K562 (cell line): ENCODE data around the gene GABRG2.
"Not testable (repeated sequence)": the region's sequence is repeated elsewhere in the genome, so short reads cannot be mapped to it uniquely, and the experiment has no call there.

Source experiments
- CTCF ChIP-seq, 3 experiments: IDR thresholded peaks in 2 of 3; conservative IDR thresholded peaks in 1 of 3; 2 replicates each; pipeline ENCODE4 v1.5.1; 2011 to 2012; ENCODE audit warnings: low read length in 3 of 3, mild to moderate bottlenecking in 3 of 3, control low read depth in 2 of 3, improper control_type of control experiment in 1 of 3, inconsistent platforms in 1 of 3, low read depth in 1 of 3, mixed read lengths in 1 of 3, moderate library complexity in 1 of 3; ENCODE audit not compliant: insufficient read depth in 2 of 3
- EGR1 ChIP-seq: fragments of 450-650 bp; conservative IDR thresholded peaks from 2 replicates; pipeline ENCODE4 v1.6.1; 2017; ENCODE audit warnings: mild to moderate bottlenecking
- ETV5 ChIP-seq: sonication (generic); formaldehyde crosslinking; IDR thresholded peaks from 2 replicates; pipeline ENCODE4 v1.4.0; 2020; ENCODE audit warnings: low read depth, mild to moderate bottlenecking, missing genetic modification reagents
- ID3 ChIP-seq, 2 experiments: fragments of 250-450 bp in 1 of 2; fragments of 450-650 bp in 1 of 2; sonication (Bioruptor Pico) in 1 of 2; IDR thresholded peaks; 2 replicates each; pipeline versions ENCODE4 v1.6.1 to v1.8.0; 2016 to 2021; ENCODE audit warnings: mild to moderate bottlenecking in 2 of 2, moderate library complexity in 2 of 2, missing compliant biosample characterization in 1 of 2, missing genetic modification characterization in 1 of 2
- NR1H2 ChIP-seq: sonication (generic); formaldehyde crosslinking; IDR thresholded peaks from 2 replicates; pipeline ENCODE4 v1.4.0; 2020; ENCODE audit warnings: mild to moderate bottlenecking, missing genetic modification reagents
- TEAD4 ChIP-seq, 2 experiments: sonication (generic) in 1 of 2; formaldehyde crosslinking in 1 of 2; IDR thresholded peaks; 2 replicates each; pipeline versions ENCODE4 v1.6.1 to v1.8.0; 2012 to 2022; ENCODE audit warnings: borderline replicate concordance in 1 of 2, inconsistent platforms in 1 of 2, low read length in 1 of 2, mild to moderate bottlenecking in 1 of 2, missing genetic modification reagents in 1 of 2

GRCh38 chr5:162055095-162055494 is 12.5 kb upstream of the GABRG2 start:
- not testable (repeated sequence) for TF ChIP-seq CTCF (IDR thresholded peaks at IDR 0.05 in 2 of 3, conservative IDR thresholded peaks at IDR 0.05 in 1 of 3; ENCODE audit: insufficient read depth in 2 of 3, low read depth in 1 of 3, low read length in 3 of 3); EGR1; NR1H2 (CRISPR knock-in tag); ID3 (CRISPR knock-in tag; IDR thresholded peaks at IDR 0.05); ID3 (tag; IDR thresholded peaks at IDR 0.05); TEAD4 (IDR thresholded peaks at IDR 0.05; ENCODE audit: low read length); TEAD4 (CRISPR knock-in tag; IDR thresholded peaks at IDR 0.05; ENCODE audit: borderline replicate concordance); ETV5
